HepG2 (cell line): Measurements from ENCODE around the gene PACS2.

Source experiments
- CTCF ChIP-seq: sonication (generic); formaldehyde crosslinking; IDR thresholded peaks from 2 replicates; pipeline ENCODE4 v1.5.0; 2020; ENCODE audit warnings: mild to moderate bottlenecking, missing genetic modification reagents, moderate library complexity
- FOSL1 ChIP-seq: sonication (generic); formaldehyde crosslinking; IDR thresholded peaks from 2 replicates; pipeline ENCODE4 v1.9.0; 2021; ENCODE audit warnings: missing genetic modification reagents, borderline replicate concordance
- MAX ChIP-seq: IDR thresholded peaks from 2 replicates; pipeline ENCODE4 v1.6.1; 2012; ENCODE audit warnings: inconsistent platforms
- ZBTB40 ChIP-seq, 2 experiments: fragments of 450-650 bp in 1 of 2; sonication (generic) in 1 of 2; formaldehyde crosslinking in 1 of 2; IDR thresholded peaks; 2 replicates each; pipeline versions ENCODE4 v1.6.1 to v1.8.0; 2016 to 2022; ENCODE audit warnings: antibody characterized with exemption in 1 of 2, mild to moderate bottlenecking in 1 of 2, missing genetic modification reagents in 1 of 2

GRCh38 chr14:105346200-105346533, 31.6 kb downstream of the PACS2 start:
- TF ChIP-seq FOSL1 (CRISPR knock-in tag) (no peak), ZBTB40 (IDR thresholded peaks at IDR 0.05) (no peak), ZBTB40 (CRISPR knock-in tag; IDR thresholded peaks at IDR 0.05) (no peak), MAX (no peak), CTCF (CRISPR knock-in tag) (no peak)
